ENCODE measurements around the gene PGR. TPM values are rescaled to one million over a fixed set of nuclear protein-coding genes. Genes with fewer than 3 reads are reported as not detected.

PGR gene
- under 1 TPM in 5 of 12 donors, not detected in 7; 0.03 to 0.11 (median 0.06) TPM for polyA plus RNA-seq (ENCODE audit: insufficient read length in 12 of 12)
- long read RNA-seq, donor 1, result 0 reads
- long read RNA-seq, donor 2, result 0 reads
- long read RNA-seq, donor 3, result 0 reads
- long read RNA-seq, donor 4, result 0 reads
- long read RNA-seq, donor 5, result 0 reads
- long read RNA-seq, donor 6, result 0 reads
- long read RNA-seq, donor 7, result 0 reads
- long read RNA-seq, donor 8, result 0 reads
- long read RNA-seq, donor 9, result 0 reads
- long read RNA-seq, donor 10, result 0 reads
- long read RNA-seq, donor 11, result 0 reads

GRCh38 chr11:101129203-101129943 lies at the start of gene PGR:
Gene PGR (minus strand): TSS chr11:101129813. CDS start chr11:101129070, 743 bp downstream.
- no peak for DNase-seq

- DNase-seq, result no peak
These were observed 46.8 kb upstream of the PGR start for GRCh38 chr11:101176381-101176780.

GRCh38 chr11:101169944-101170343 lies 40.3 kb upstream of the PGR start:
- DNase-seq, result no peak

- DNase-seq, result no peak
These were observed 36.4 kb upstream of the PGR start for GRCh38 chr11:101166038-101166437.

GRCh38 chr11:101158119-101158518 lies 28.5 kb upstream of the PGR start:
- DNase-seq, result no peak

GRCh38 chr11:101138245-101138930 lies 8.8 kb upstream of the PGR start:
- DNase-seq, result no peak

- DNase-seq, result no peak
These were observed 3.6 kb upstream of the PGR start for GRCh38 chr11:101133190-101133589.

- DNase-seq, result no peak
These were observed 926 bp downstream of the PGR start for GRCh38 chr11:101128571-101129202.

GRCh38 chr11:101127699-101128570 lies 1.7 kb downstream of the PGR start:
- no peak for DNase-seq

GRCh38 chr11:101127197-101127698 lies 2.4 kb downstream of the PGR start:
- DNase-seq, result no peak

- DNase-seq, result no peak
These were observed 2.9 kb downstream of the PGR start for GRCh38 chr11:101126551-101127196.

- no peak for DNase-seq
These were observed 13.9 kb downstream of the PGR start for GRCh38 chr11:101115671-101116160.

GRCh38 chr11:101113540-101113939 lies 16.1 kb downstream of the PGR start:
- DNase-seq, result no peak

GRCh38 chr11:101104716-101105115 lies 24.9 kb downstream of the PGR start:
- no peak for DNase-seq

- DNase-seq, result no peak
These were observed 26.2 kb downstream of the PGR start for GRCh38 chr11:101103433-101103832.

- no peak for DNase-seq
These were observed 29.0 kb downstream of the PGR start for GRCh38 chr11:101100601-101101000.

GRCh38 chr11:101096036-101096704 lies 33.4 kb downstream of the PGR start:
- DNase-seq, result no peak

- no peak for DNase-seq
These were observed 37.8 kb downstream of the PGR start for GRCh38 chr11:101091781-101092180.

- no peak for DNase-seq
These were observed 38.8 kb downstream of the PGR start for GRCh38 chr11:101090679-101091270.

Data from muscle of arm (tissue), 14 donors.